Hepatic stellate cell (primary cell): ENCODE data around the gene KCNT1.

Experiments
- DNase-seq: peaks from one replicate; pipeline ENCODE4 v3.0.0; 2011; ENCODE audit warnings: low spot score

The KCNT1 gene

DNA sequence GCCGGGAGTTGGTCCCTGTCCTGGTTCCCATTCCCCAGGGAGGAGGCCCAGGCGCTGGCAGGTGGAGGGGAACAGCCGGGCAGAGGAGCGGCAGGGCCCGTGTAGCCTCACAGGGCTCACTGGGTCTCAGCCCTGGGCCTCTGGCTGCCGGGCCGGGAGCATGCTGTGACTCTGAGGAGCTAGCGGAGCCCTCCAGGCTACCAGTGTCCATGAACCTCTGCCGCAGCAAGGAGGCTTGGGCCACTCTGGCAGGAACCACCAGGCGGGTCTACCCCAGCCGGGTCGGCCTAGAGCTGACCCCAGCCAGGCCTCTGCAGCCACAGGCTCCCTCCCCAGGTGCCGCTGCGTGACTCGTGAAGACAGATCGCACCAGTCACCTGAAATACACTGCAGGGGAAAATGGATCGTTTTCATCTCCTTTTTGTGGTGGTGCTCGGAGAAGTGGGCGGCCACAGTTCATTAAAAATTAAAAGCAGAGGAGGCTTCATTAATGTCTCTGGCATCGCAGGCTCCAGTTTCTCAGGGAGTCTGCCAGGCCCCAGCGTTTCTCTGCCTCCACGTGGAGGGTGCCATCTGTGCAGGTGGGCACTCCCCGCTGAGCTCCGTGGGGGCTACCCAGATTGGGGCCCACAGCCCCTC lies 43.8 kb downstream of the KCNT1 start:
- DNase-seq = no peak

DNA sequence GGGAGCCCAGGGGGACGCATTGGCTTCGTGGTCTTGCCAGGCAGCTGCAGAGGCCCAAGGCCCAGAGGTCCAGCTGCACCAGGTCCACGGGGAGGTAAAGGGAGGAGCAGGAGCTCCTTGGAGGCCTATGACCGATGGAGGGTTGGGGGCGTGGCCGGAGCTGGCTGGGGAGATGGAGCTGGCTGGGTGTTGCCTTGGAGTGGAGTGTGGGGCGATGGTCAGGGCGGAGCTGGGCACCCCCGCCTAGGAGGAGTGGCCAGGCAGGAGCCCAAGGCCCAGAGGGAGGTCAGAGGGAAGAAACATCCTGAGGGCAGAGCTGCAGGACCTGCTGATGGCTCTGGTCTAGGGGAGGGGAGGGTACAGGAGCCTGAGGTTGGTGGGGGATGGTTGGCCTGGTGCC lies 44.6 kb downstream of the KCNT1 start:
- DNase-seq = no peak

DNA sequence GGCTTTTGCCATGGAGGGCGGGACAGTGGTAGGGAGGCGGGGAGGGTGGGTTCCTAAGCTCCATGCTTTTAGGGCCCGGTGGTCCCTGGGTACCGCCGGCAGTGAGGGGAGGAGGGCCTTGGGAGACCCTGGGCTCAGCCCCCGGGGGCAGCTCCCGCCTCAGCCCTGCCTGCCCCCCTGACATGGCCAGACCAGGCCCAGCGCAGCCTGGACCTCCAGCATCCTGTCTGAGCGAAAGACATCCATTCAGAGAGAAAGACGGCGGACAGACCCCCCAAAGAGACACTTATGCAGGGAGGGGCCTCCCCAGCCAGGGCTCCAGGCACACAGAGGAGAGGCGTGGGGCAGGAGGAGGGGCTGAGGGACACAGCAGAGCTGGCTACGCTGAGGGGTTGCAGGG lies 45.3 kb downstream of the KCNT1 start:
- DNase-seq = no peak

DNA sequence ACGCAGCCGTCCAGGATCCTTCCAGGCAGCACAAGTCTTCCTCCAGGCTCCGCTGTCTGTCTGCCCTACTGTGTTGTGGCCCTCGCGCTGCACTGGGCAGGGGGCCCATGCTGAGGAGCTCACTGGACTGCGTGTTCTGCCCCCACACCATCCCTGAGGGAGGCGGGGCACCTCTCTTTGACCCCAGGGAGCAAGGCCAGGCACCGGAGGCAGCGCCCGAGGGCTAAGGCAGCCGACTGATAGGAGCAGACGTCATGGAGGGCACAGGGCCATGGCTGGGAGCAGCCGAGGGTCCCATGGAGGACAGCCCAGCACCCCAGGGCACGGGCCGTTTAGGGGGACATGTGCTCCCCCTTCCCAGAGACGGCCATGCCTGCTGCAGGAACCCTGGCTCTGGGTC lies 46.7 kb downstream of the KCNT1 start:
- no peak for DNase-seq

DNA sequence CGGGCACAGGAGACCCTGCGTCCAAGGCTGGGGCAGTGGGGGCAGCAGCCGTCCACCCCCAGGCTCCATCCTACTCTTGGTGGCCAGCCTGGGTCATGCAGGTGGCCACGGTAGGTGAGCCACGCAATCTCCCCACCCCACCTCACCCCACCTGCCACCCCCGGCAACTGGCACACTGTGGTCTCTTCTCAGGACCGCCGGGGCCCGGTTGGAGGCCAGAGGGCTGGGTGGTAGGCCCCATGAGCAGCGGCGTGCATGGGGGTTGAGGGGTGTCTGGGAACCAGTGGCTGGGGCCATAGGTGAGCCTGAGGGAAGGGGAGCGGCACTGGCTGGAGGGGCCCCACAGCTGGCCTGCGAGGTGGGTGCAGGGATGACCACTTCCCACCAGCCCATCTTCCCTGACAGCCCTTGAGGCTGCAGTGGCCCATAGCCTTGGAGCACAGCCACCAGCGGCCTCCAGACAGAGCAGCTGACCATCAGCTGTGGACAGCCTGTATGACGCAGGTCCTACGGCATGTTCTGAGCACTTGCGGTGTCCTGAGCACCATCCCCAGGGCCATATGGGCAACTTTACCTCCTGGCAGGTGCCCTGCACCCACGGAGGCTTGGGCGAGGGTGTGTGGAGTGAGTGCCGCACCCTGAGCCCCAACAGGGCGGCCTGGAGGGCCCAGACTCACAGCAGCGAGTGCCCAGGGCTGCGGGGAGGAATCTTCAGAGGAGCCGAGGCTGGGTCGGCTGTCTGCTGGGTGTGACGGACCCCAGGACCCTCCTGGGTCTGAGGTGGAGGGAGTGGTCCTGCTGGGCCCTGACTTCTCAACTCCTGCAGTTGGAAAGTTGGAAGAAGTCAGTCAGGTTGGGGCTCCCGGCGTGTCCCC lies 47.4 kb downstream of the KCNT1 start:
- no peak for DNase-seq

DNA sequence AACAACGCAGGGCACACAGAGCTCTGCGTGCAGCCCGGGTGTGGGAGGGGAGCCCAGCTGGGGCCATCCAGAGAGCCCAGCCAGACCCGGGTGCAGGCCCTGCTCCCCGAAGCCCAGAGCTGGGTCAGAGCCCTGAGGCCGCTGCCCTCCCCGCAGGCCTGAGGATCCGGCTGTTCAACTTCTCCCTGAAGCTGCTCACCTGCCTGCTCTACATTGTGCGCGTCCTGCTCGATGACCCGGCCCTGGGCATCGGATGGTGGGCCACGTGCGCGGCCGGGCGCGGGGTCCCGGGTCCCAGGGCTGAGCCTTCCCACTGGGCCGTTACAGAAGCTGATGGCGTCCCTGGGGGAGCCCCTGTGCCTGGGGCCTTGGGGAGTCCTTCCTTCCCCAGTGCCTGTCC lies 48.8 kb downstream of the KCNT1 start:
- no peak for DNase-seq

DNA sequence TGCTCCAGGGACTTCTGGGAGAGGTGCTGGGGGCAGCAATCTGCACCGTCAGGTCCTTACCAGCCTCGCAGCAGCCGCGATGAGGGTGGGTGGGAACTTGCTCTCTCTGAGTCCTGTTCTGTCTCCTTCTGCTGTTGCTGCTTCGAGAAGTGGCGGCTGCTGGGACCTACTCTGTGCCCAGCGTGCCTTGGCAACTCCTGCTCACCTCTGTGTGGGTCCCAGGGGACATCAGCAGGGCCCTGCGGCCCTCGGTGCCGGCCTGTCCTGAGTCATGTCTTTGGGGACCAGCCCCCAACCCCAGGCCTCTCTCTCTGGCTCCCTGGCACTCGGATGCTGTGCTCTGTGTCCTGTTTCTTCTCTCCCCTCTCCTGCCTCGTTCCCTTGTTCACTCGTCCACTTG lies 49.5 kb downstream of the KCNT1 start:
- DNase-seq = no peak

DNA sequence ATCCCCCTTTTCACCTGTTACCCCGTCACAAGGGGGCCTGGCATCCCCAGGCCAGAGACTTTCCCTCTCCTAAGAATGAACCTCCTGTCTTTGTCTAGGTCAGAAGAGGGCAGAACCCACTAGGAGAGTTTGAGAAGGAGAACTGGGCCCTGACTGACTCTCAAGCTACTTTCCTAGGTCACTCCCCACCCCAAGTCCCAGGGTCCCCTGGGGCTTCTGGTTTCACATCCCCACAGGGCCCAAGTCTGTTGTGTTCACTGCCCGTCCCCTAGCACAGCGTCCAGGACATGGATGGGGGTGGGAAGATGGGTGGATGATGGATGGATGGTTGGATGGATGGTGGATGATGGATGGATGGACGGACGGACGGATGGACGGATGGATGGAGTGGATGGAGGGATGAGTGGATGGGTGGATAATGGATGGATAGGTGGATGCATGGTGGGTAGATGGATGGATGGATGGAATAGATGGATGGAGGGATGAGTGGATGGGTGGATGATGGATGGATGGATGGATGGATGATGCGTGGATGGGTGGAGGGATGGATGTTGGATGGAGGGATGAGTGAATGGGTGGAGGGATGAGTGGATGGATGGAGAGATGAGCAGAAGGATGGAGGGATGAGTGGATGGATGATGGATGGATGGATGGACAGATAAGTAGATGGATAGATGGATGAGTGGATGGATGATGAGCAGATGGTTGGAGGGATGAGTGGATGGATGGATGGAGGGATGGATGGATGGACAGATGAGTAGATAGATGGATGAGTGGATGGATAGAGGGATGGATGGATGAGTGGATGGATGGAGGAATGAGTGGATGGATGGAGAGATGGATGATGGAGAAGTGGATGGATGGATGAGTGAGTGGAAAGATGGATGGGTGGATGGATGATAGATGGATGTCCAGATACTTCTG lies 50.6 kb downstream of the KCNT1 start:
- DNase-seq = no peak

DNA sequence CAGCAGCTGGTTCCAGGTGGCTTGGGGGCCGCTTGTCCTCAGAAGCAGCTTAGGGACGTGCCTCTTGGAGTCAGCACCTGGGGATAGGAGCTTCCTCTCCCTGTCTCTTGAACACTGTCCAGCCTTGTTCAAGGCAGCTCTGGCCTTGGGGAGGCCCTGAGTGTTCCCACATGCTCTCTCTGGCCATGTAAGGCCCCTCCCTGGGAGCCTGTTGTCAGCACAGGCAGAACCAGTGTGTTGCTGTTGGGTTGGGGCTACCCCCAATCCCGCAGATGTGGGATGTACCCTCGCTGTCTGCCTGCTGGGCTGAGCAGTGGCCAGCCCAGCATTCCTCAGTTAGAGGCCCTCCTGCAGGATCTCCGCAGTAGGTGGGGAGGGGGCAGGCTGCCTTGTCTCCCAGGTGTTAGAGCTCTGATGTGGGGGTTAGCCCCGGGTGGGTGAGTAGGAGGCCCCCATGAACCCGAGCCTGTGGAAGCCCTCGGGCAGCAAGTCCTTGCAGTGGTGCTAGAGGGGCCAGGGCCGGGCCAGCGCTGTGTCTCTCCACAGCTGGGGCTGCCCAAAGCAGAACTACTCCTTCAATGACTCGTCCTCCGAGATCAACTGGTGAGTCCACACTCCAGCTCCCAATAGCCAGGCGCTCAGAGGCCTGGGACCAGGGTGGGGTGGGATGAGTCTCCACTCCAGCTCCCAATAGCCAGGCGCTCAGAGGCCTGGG lies 51.6 kb downstream of the KCNT1 start:
- DNase-seq = no peak

DNA sequence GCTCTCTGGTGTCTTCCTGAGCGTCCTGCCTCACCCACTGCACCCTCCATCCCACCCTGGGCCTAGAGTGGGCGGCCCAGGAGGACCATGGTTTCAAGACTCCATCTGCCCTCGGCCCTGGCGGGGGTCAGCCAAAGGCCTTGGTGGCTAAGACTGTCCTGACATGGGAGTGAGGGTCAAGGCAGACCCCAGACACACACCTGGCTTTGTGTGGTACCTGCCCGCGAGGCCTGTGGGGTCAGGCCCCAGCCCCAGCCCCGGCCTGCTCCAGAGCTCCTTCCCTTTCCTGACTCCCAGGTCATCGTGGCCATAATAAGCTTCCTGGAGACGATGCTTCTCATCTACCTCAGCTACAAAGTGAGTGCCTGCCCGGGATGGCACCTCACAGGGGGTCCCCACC lies 54.6 kb downstream of the KCNT1 start:
- DNase-seq = no peak

DNA sequence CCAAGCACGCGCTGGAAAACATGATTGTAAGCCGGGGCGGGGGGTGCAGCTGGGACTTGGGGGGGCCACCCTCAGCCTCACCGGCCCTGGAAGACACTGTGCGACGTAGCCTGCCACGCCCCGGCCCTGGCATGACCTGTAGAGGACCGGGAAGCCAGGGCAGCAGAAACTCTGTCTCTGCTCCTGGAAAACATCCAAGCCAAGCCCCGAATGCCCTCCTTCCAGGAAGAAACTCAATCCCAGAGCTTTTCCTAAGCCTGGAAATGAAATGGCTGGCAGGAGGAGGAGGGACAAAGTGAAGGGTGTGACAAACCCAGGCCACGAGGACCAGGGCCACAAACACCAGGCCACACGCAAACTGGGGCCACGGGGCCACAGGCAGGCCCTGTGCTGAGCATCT lies 55.4 kb downstream of the KCNT1 start:
- no peak for DNase-seq

DNA sequence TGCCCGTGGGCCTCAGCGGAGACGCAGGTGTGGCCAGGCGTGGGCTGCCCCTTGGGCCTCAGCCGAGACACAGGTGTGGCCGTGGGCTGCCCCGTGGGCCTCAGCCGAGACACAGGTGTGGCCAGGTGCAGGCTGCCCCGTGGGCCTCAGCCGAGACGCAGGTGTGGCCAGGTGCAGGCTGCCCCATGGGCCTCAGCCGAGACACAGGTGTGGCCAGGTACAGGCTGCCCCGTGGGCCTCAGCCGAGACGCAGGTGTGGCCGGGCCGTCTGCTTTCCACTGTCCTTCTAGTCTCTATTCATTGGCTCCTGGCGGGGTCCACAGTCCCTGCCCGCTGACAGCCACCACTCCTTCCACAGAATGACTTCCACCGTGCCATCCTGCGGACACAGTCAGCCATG lies 56.1 kb downstream of the KCNT1 start:
- no peak for DNase-seq

DNA sequence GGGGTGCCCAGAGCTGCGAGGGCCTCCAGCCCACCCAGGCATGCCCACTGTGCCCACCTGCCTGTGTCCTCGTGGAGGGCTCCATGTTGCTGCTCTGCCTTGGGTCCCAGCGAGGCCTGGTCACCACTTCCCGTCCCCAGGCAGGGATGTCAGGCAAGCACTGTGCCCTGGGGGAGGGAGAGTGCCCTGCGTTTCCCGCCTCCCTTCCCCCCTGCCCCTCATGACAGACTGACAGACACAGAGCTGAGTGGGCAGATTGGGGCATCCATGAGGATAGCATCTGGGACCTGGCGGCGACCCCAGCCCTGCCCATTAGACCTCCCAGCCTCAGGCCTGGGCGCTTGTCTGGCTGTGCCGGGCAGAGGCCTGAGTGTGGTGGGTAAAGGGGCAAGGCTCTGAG lies 56.9 kb downstream of the KCNT1 start:
- DNase-seq = no peak

DNA sequence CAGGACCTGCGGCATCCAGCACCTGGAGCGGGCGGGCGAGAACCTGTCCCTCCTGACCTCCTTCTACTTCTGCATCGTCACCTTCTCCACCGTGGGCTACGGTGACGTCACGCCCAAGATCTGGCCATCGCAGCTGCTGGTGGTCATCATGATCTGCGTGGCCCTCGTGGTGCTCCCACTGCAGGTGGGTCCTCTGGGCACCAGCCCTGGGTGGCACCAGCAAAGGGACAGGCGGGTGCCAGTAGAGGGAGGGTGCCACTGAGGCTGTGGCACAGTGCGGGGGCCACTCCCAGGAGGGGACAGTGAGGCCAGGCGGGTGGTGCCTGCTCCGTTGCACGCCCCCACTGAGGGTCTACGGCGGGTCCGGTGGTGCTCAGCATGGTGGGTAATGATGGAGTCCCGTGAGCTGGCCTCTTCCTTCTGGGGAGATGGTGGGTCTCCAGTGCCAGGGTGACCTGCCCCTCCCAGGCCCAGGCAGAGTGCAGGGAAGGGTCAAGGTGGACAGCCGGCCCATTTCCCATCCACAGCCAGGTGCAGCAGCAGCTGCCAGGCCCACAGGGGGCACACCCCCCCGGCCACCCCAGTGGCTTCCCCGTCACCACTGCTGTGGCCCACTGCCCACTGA lies 57.8 kb downstream of the KCNT1 start:
- DNase-seq = no peak

DNA sequence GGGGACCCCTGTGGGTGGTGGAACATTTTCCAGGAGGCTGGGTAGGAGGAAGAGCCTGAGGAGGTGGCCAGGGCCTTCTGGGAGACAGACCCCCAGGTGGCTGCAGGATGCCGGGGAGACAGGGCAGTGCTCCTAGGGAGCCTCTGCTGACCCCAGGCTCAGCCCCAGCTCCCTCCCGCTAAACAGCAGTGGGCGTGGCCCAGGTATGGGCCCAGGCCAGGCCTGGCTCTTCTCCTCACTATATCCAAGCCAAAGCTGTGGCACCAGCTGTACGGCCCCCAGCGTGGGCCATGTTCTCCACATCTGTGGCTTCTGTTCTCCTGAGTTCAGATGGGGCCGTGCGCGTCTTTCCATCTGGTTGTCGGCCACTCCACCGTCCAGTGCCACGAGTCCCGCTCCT lies 58.5 kb downstream of the KCNT1 start:
- DNase-seq = no peak

DNA sequence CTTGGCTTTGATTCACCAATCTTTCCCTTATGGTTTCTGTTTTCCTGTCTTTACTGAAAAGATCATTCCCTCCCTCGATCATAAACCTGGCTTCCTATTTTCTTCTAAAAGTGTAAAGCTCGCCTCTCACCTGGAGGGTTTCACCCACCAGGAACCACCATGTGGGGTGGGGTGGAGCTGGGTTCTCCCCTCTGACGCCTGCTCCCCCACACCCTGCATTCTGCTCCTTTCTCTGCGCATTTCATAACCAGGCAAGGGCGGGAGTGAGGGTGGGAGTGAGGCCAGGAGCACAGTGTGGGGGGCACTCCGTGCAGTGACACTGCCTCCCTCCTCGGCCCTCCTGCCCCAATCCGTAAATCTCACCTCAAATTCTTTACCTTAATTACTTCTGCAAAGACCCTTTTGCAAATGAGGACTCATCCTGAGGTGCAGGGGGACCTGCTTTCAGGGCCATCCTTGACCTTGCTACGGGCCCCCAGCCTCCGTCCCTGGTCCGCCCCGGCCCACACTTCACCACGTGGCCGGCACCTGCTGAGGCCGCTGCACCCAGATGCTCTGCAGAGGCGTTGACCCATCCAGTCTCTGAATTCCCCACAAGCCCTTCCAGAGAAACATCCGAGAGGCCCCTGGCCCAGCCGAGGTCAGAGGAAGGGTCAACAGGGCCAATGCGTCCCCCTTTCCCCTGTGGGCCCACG lies 59.3 kb downstream of the KCNT1 start:
- no peak for DNase-seq

DNA sequence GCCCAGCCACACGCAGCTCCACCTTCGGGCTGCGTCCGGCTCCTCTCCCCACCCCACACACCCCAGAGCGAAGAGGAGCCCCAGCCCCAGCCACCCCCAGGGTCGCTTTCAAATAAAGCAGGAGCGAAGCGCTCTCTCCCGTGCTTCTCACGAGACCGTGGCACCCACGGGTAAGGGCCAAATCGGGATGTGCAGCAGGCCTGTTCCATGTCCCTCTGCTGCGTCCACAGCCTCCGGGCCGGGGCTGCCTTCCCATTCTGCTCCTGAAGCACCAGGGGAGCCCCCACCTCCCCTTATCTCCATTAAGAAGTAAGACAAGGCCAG lies 59.8 kb downstream of the KCNT1 start:
- no peak for DNase-seq

DNA sequence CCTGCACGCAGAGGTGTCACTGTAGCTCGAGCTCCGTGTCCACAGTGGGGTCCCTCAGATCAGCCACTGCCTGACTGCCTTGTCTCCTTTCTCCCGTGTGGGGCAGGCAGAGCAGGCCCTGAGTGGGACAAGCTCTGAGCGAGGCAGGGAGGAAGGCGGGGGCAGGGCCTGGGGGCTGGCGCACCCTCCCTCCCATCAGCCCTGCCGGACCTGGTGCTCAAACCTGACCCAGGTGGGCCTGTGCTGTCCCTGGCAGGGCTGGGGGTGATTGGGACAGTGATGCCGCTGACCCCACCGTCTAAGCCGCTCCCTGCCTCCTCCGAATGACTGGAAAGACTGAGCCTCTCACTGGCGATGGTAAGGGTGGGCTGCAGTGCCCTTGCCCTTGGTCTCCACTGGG lies 60.9 kb downstream of the KCNT1 start:
- DNase-seq = no peak

DNA sequence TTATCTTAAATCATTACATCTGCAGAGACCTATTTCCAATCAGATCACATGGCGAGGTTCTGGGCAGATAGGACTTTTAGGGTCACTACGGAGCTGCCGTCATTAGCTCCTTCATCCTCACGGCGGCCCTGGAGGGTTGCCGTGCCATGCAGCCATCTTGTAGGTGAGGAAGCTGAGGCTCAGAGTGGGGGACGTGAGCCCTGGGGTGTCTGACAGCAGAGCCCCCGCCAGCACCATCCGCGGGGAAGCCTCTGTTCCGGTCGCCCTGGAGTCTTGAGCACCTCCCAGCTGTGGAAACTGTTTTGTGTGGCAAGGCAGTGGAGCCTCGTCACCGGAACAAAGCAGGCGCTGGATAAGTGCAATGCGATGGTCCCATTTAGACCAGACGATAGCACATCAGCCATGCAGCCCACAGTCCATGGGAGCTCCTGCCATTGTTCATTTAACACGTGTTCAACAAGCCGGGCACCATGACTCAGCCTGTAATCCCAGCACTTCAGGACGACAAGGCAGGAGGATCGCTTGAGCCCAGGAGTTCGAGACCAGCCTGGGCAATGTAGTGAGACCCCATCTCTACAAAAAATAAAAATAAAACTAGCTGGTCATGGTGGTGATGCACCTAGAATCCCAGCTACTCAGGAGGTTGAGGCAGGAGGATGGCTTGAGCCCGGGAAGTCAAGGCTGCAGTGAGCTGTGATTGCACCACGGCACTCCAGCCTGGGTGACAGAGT lies 61.9 kb downstream of the KCNT1 start:
- DNase-seq = no peak

DNA sequence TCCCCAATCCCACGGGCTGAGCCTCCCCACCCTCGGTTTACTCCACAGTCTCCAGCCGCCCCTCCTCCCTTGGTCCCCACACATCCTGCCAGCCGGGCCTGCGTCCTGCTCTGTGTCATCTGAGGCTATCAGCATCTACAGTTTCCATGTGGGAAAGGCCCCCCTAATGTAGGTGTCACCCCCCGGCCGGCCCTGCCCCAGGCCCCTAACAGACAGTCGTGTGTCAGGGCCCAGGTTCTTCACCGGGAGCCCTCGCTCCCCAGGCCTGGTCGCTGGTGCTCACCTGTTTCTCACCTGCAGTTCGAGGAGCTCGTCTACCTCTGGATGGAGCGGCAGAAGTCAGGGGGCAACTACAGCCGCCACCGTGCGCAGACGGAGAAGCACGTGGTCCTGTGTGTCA lies 62.7 kb downstream of the KCNT1 start:
- no peak for DNase-seq

DNA sequence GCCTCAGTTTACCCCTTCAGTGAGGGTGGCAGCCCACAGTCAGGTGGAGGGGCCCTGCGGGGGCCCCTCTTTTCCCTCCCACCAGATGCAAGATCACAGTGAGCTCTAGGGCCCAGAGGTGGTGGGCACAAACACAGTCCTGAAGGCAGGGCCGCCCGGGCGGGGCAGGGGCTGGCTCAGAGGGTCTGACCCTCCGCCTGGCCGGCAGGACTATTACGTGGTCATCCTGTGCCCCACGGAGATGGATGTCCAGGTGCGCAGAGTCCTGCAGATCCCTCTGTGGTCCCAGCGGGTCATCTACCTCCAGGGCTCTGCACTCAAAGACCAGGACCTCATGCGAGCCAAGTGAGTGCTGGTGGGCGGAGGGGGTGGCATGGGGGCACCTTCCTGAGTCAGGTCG lies 63.4 kb downstream of the KCNT1 start:
- no peak for DNase-seq
